ENCODE results near the gene DARS2. TPM values are rescaled to one million over a fixed set of nuclear protein-coding genes. Genes with fewer than 3 reads are reported as not detected.

DARS2 gene
- total RNA-seq, 1 donor, result 15.6 TPM

DNA sequence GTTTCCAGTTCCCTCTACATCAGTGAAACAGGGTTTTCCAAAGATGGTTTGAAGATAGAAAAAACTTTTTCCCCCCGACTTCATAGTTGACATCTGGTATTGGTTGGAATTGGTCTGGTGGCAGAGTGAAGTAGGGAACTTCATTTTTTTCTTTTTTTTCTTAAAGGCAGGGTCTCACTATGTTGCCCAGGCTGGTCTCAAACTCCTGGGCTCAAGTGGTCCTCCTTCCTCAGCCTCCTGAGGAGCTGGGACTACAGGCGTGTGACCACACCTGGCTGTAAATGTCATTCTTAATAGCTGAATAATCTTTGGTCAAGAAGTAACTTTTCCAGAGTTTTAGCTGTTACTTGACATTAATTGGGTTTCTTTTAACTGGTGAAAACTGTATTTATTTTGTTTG, 65.4 kb downstream of the DARS2 start:
- Histone ChIP-seq H3K4me1 (ENCODE audit: insufficient read depth, low read length) (no peaks in the 10 kb centered on the region), H3K27me3 (ENCODE audit: insufficient read depth, low read length) (no peaks in the 10 kb centered on the region), H3K9me3 (ENCODE audit: low read depth, low read length) (no peaks in the 10 kb centered on the region), H2AFZ (ENCODE audit: low read length) (no peak overlapping the region), H3K4me2 (ENCODE audit: insufficient read depth, low read length) (no peak overlapping the region), H3K36me3 (ENCODE audit: insufficient read depth, low read length) (peaks cover 18% of the 10 kb centered on the region), H4K20me1 (ENCODE audit: insufficient read depth, low read length) (peaks cover 2% of the 10 kb centered on the region), H3K27ac (ENCODE audit: low read depth, low read length) (no peak overlapping the region), H3K79me2 (ENCODE audit: insufficient read depth, low read length) (no peaks in the 10 kb centered on the region), H3K4me3 (ENCODE audit: insufficient read depth, low read length) (no peak overlapping the region)
- TF ChIP-seq, protein P1, sequence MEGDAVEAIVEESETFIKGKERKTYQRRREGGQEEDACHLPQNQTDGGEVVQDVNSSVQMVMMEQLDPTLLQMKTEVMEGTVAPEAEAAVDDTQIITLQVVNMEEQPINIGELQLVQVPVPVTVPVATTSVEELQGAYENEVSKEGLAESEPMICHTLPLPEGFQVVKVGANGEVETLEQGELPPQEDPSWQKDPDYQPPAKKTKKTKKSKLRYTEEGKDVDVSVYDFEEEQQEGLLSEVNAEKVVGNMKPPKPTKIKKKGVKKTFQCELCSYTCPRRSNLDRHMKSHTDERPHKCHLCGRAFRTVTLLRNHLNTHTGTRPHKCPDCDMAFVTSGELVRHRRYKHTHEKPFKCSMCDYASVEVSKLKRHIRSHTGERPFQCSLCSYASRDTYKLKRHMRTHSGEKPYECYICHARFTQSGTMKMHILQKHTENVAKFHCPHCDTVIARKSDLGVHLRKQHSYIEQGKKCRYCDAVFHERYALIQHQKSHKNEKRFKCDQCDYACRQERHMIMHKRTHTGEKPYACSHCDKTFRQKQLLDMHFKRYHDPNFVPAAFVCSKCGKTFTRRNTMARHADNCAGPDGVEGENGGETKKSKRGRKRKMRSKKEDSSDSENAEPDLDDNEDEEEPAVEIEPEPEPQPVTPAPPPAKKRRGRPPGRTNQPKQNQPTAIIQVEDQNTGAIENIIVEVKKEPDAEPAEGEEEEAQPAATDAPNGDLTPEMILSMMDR (IDR thresholded peaks at IDR 0.05; ENCODE audit: extremely low read depth, low read depth, low read length), result no peak
- no peak for DNase-seq (ENCODE audit: insufficient read length, low spot score, missing footprints)

DNA sequence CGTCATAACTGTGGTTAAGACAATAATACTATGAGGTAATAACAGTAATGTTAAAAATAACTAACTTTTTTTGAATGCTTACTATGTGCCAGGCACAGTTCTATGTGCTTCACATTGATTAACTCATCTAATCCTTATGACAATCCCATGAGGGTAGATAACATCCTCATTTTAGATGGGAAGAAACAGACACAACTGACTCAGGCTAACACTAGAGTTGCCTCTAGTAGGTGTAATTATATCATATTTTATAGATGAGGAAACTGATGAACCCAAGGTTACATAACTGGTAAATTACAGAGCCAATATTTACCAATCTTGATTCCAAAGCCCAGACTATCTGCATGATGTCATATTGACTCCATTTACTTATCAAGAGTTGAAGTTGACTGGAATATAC, 69.1 kb downstream of the DARS2 start:
- H3K36me3 ChIP-seq (ENCODE audit: insufficient read depth, low read length), result no peaks in the 10 kb centered on the region
- H3K4me2 ChIP-seq (ENCODE audit: insufficient read depth, low read length), result no peak overlapping the region
- no peaks in the 10 kb centered on the region for H3K9me3 ChIP-seq (ENCODE audit: low read depth, low read length)
- no peak overlapping the region for H2AFZ ChIP-seq (ENCODE audit: low read length)
- TF ChIP-seq, protein P1 (IDR thresholded peaks at IDR 0.05; ENCODE audit: extremely low read depth, low read depth, low read length), result no peak
- no peaks in the 10 kb centered on the region for H4K20me1 ChIP-seq (ENCODE audit: insufficient read depth, low read length)
- no peaks in the 10 kb centered on the region for H3K4me1 ChIP-seq (ENCODE audit: insufficient read depth, low read length)
- no peak overlapping the region for H3K27ac ChIP-seq (ENCODE audit: low read depth, low read length)
- H3K4me3 ChIP-seq (ENCODE audit: insufficient read depth, low read length), result no peak overlapping the region
- DNase-seq (ENCODE audit: insufficient read length, low spot score, missing footprints), result no peak
- H3K79me2 ChIP-seq (ENCODE audit: insufficient read depth, low read length), result peaks cover 3% of the 10 kb centered on the region
- no peaks in the 10 kb centered on the region for H3K27me3 ChIP-seq (ENCODE audit: insufficient read depth, low read length)

DNA sequence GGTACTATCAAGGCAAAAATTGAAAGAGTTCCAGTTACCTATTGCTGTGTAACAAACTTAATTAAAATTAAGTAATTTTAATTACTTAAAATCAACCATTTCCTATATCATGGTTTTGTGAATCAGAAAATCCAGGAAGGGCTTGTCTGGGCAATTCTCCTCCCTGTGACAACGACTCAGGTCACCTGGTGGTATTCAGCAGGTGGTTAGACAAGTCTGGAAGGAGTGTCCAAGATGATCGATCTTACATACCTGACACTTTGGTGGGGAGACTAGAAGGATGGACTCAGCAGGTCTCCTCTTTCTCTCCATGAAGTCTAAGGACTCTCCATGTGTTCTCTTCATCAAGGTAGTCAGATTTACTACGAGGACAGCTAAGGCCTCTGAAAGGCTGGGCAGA, 69.7 kb downstream of the DARS2 start:
- no peaks in the 10 kb centered on the region for H3K9me3 ChIP-seq (ENCODE audit: low read depth, low read length)
- H3K36me3 ChIP-seq (ENCODE audit: insufficient read depth, low read length), result no peaks in the 10 kb centered on the region
- H2AFZ ChIP-seq (ENCODE audit: low read length), result no peak overlapping the region
- H3K79me2 ChIP-seq (ENCODE audit: insufficient read depth, low read length), result peaks cover 3% of the 10 kb centered on the region
- H3K4me2 ChIP-seq (ENCODE audit: insufficient read depth, low read length), result no peak overlapping the region
- no peaks in the 10 kb centered on the region for H3K27me3 ChIP-seq (ENCODE audit: insufficient read depth, low read length)
- no peak for DNase-seq (ENCODE audit: insufficient read length, low spot score, missing footprints)
- TF ChIP-seq, protein P1 (IDR thresholded peaks at IDR 0.05; ENCODE audit: extremely low read depth, low read depth, low read length), result no peak
- H3K27ac ChIP-seq (ENCODE audit: low read depth, low read length), result no peak overlapping the region
- no peaks in the 10 kb centered on the region for H4K20me1 ChIP-seq (ENCODE audit: insufficient read depth, low read length)
- H3K4me1 ChIP-seq (ENCODE audit: insufficient read depth, low read length), result no peaks in the 10 kb centered on the region
- H3K4me3 ChIP-seq (ENCODE audit: insufficient read depth, low read length), result no peak overlapping the region

DNA sequence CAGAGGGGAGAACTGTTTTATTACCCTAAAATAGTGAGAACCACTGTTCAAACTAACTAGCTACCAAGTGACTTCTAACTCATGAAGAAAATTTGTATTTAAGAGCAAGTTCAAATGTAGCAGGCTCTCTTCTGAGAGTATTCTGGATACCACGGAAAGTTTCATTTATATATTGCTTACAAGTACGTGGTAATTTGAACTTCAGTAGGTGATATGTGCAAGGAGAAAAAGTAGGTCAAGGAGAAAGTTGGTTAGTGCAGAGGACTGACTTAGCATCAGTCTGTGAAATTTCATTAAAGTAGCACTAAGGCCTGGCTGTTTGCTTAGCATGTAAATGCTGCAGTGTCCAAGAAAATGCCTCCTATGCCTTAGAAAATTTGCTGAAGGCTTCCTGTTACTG, 76.0 kb downstream of the DARS2 start:
- Histone ChIP-seq H4K20me1 (ENCODE audit: insufficient read depth, low read length) (no peaks in the 10 kb centered on the region), H3K4me2 (ENCODE audit: insufficient read depth, low read length) (no peak overlapping the region), H3K79me2 (ENCODE audit: insufficient read depth, low read length) (peaks cover 3% of the 10 kb centered on the region), H3K36me3 (ENCODE audit: insufficient read depth, low read length) (no peaks in the 10 kb centered on the region), H2AFZ (ENCODE audit: low read length) (no peak overlapping the region), H3K9me3 (ENCODE audit: low read depth, low read length) (no peaks in the 10 kb centered on the region), H3K4me3 (ENCODE audit: insufficient read depth, low read length) (no peak overlapping the region), H3K4me1 (ENCODE audit: insufficient read depth, low read length) (no peaks in the 10 kb centered on the region), H3K27ac (ENCODE audit: low read depth, low read length) (no peak overlapping the region), H3K27me3 (ENCODE audit: insufficient read depth, low read length) (no peaks in the 10 kb centered on the region)
- TF ChIP-seq, protein P1 (IDR thresholded peaks at IDR 0.05; ENCODE audit: extremely low read depth, low read depth, low read length), result no peak
- DNase-seq (ENCODE audit: insufficient read length, low spot score, missing footprints), result no peak

Data from osteoblast (primary cell).